H1 (cell line): ENCODE measurements around the gene VASH1. TPM values are rescaled to one million over a fixed set of nuclear protein-coding genes. Genes with fewer than 3 reads are reported as not detected.

ENCODE experiments used
- CTCF ChIA-PET: fragments of 300-600 bp; sonication (Branson Sonifier 250); formaldehyde crosslinking; loops from one replicate; lab custom pipeline; 2021; ENCODE audit not compliant: partially characterized antibody; lab: Charles Lee
- POLR2A ChIA-PET: fragments of 300-600 bp; sonication (Branson Sonifier 250); formaldehyde crosslinking; loops from one replicate; lab custom pipeline; 2021; ENCODE audit warnings: inconsistent platforms; ENCODE audit not compliant: partially characterized antibody; lab: Charles Lee
- DNase-seq, 2 experiments: peaks; one replicate each; pipeline versions ENCODE4 v3.0.0 to v3.0.0-alpha.2; 2010 to 2022; ENCODE audit warnings: low spot score in 2 of 2, low read depth in 1 of 2, mixed read lengths in 1 of 2
- FAIRE-seq: peaks from 2 replicates; lab custom pipeline; 2011; peaks lifted over from hg19 to GRCh38; lab: Jason Lieb, UNC
- H2AFZ ChIP-seq: 2 replicates; pipeline ENCODE4 v1.8.1; 2012; ENCODE audit warnings: low read length, inconsistent platforms
- H2AK5ac ChIP-seq: 2 replicates; pipeline ENCODE4 v1.6.1; 2013; ENCODE audit warnings: low read depth, low read length
- H2BK120ac ChIP-seq: replicated peaks from 2 replicates; pipeline ENCODE3; 2013; ENCODE audit warnings: low read depth, low read length, inconsistent platforms
- H2BK12ac ChIP-seq: 2 replicates; pipeline ENCODE4 v1.6.1; 2013; ENCODE audit warnings: low read depth, low read length
- H2BK15ac ChIP-seq: 2 replicates; pipeline ENCODE4 v1.6.1; 2013; ENCODE audit warnings: low read length
- H2BK20ac ChIP-seq: 2 replicates; pipeline ENCODE4 v1.6.1; 2013; ENCODE audit warnings: low read length
- H2BK5ac ChIP-seq: 2 replicates; pipeline ENCODE4 v1.6.1; 2013; ENCODE audit warnings: low read depth, low read length
- H3K14ac ChIP-seq: 2 replicates; pipeline ENCODE4 v1.6.1; 2013; ENCODE audit warnings: inconsistent platforms; ENCODE audit not compliant: insufficient read length
- H3K18ac ChIP-seq: 2 replicates; pipeline ENCODE4 v1.6.1; 2013; ENCODE audit warnings: low read length; ENCODE audit errors: extremely low read depth
- H3K23ac ChIP-seq: 2 replicates; pipeline ENCODE4 v1.6.1; 2013; ENCODE audit warnings: inconsistent platforms; ENCODE audit not compliant: insufficient read length
- H3K23me2 ChIP-seq: 2 replicates; pipeline ENCODE4 v1.6.1; 2013; ENCODE audit warnings: low read depth, low read length
- H3K27ac ChIP-seq: 2 replicates; pipeline ENCODE4 v1.6.1; 2011; ENCODE audit warnings: low read depth, low read length, inconsistent platforms
- H3K27me3 ChIP-seq, 4 experiments: replicated peaks in 1 of 4; 1 replicate in 1 of 4; 2 replicates in 3 of 4; pipeline versions ENCODE4 v1.6.1 to v1.8.1; 2011 to 2013; ENCODE audit warnings: low read length in 3 of 4, mild to moderate bottlenecking in 3 of 4, inconsistent platforms in 2 of 4, mixed read lengths in 2 of 4, moderate library complexity in 1 of 4; ENCODE audit not compliant: control insufficient read depth in 3 of 4, insufficient read depth in 3 of 4; ENCODE audit errors: extremely low read depth in 1 of 4
- H3K36me3 ChIP-seq, 4 experiments: 2 replicates each; pipeline versions ENCODE4 v1.6.1 to v1.8.1; 2011 to 2013; ENCODE audit warnings: mild to moderate bottlenecking in 4 of 4, low read length in 3 of 4, moderate library complexity in 2 of 4, control low read depth in 1 of 4, inconsistent platforms in 1 of 4; ENCODE audit not compliant: insufficient read depth in 4 of 4, control insufficient read depth in 2 of 4
- H3K4ac ChIP-seq: replicated peaks from 2 replicates; pipeline ENCODE3; 2013; ENCODE audit warnings: low read length, low read depth, mixed read lengths, inconsistent platforms; ENCODE audit not compliant: insufficient read length
- H3K4me1 ChIP-seq, 4 experiments: replicated peaks in 1 of 4; 1 replicate in 1 of 4; 2 replicates in 3 of 4; pipeline versions ENCODE4 v1.6.1 to v1.8.1; 2011 to 2013; ENCODE audit warnings: low read length in 3 of 4, inconsistent platforms in 2 of 4, mixed read lengths in 1 of 4; ENCODE audit not compliant: insufficient read depth in 4 of 4, control insufficient read depth in 3 of 4
- H3K4me2 ChIP-seq, 2 experiments: 2 replicates each; pipeline versions ENCODE4 v1.6.1 to v1.8.1; 2011 to 2013; ENCODE audit warnings: low read depth in 2 of 2, low read length in 2 of 2, control low read depth in 1 of 2, inconsistent platforms in 1 of 2, mild to moderate bottlenecking in 1 of 2; ENCODE audit not compliant: insufficient read depth in 1 of 2
- H3K4me3 ChIP-seq, 4 experiments: fragments of 200-600, 300-600 bp in 1 of 4; sonication (generic), shearing (Covaris generic), sonication (Bioruptor Twin) in 1 of 4; 2 replicates each; pipeline versions ENCODE4 v1.5.1 to v1.8.1; 2011 to 2016; ENCODE audit warnings: low read length in 4 of 4, low read depth in 3 of 4, control low read depth in 2 of 4, inconsistent platforms in 2 of 4, mild to moderate bottlenecking in 2 of 4, mixed read lengths in 1 of 4, moderate library complexity in 1 of 4; ENCODE audit not compliant: insufficient read depth in 2 of 4; ENCODE audit errors: extremely low read depth in 1 of 4
- H3K56ac ChIP-seq: replicated peaks from 2 replicates; pipeline ENCODE3; 2013; ENCODE audit warnings: low read depth, mild to moderate bottlenecking, mixed read lengths, low read length, inconsistent platforms; ENCODE audit not compliant: insufficient read length
- H3K79me1 ChIP-seq: 2 replicates; pipeline ENCODE4 v1.6.1; 2013; ENCODE audit warnings: low read depth, low read length, control low read depth
- H3K79me2 ChIP-seq, 2 experiments: 2 replicates each; pipeline versions ENCODE4 v1.6.1 to v1.8.1; 2012 to 2013; ENCODE audit warnings: low read length in 2 of 2, mild to moderate bottlenecking in 2 of 2, inconsistent platforms in 1 of 2; ENCODE audit not compliant: insufficient read depth in 2 of 2, control insufficient read depth in 1 of 2
- H3K9ac ChIP-seq, 4 experiments: replicated peaks in 1 of 4; 1 replicate in 1 of 4; 2 replicates in 3 of 4; pipeline versions ENCODE4 v1.6.1 to v1.8.1; 2011 to 2013; ENCODE audit warnings: low read depth in 3 of 4, low read length in 3 of 4, control low read depth in 2 of 4, mild to moderate bottlenecking in 2 of 4, moderate library complexity in 2 of 4, inconsistent platforms in 1 of 4; ENCODE audit errors: extremely low read depth in 1 of 4
- H3K9me3 ChIP-seq, 2 experiments: 2 replicates each; pipeline versions ENCODE4 v1.6.1 to v1.8.1; 2012 to 2013; ENCODE audit warnings: mild to moderate bottlenecking in 2 of 2, moderate library complexity in 2 of 2, control low read depth in 1 of 2, inconsistent platforms in 1 of 2, low read depth in 1 of 2, low read length in 1 of 2, mixed read lengths in 1 of 2; ENCODE audit not compliant: insufficient read depth in 2 of 2
- H4K20me1 ChIP-seq, 2 experiments: replicated peaks in 1 of 2; 2 replicates each; pipeline versions ENCODE3 to v1.8.1; 2011 to 2013; ENCODE audit warnings: inconsistent platforms in 2 of 2, low read length in 2 of 2, mild to moderate bottlenecking in 1 of 2; ENCODE audit not compliant: insufficient read depth in 2 of 2, control insufficient read depth in 1 of 2
- H4K5ac ChIP-seq: 2 replicates; pipeline ENCODE4 v1.6.1; 2013; ENCODE audit warnings: low read length, low read depth, mixed read lengths, inconsistent platforms; ENCODE audit not compliant: insufficient read length
- H4K8ac ChIP-seq: 2 replicates; pipeline ENCODE4 v1.8.0; 2013; ENCODE audit warnings: mild to moderate bottlenecking, moderate library complexity, low read length, inconsistent platforms; ENCODE audit not compliant: insufficient read depth; ENCODE audit errors: extremely low read depth
- H4K91ac ChIP-seq: replicated peaks from 2 replicates; pipeline ENCODE3; 2013; ENCODE audit warnings: low read length, mixed read lengths, inconsistent platforms; ENCODE audit not compliant: insufficient read length
- CREB1 ChIP-seq: IDR thresholded peaks from 2 replicates; pipeline ENCODE4 v1.6.1; 2012; ENCODE audit warnings: inconsistent platforms
- EP300 ChIP-seq, 2 experiments: IDR thresholded peaks; 1 replicate in 1 of 2; 2 replicates in 1 of 2; pipeline ENCODE4 v1.6.1; 2011 to 2012; ENCODE audit warnings: low read depth in 2 of 2, low read length in 2 of 2, mild to moderate bottlenecking in 2 of 2, borderline replicate concordance in 1 of 2, inconsistent platforms in 1 of 2, moderate library complexity in 1 of 2
- HDAC2 ChIP-seq, 2 experiments: fragments of 300-600 bp in 1 of 2; sonication (generic) in 1 of 2; IDR thresholded peaks; 2 replicates each; pipeline ENCODE4 v1.6.1; 2011 to 2012; ENCODE audit warnings: low read depth in 2 of 2, low read length in 2 of 2, mild to moderate bottlenecking in 2 of 2, moderate library complexity in 2 of 2, borderline replicate concordance in 1 of 2, inconsistent platforms in 1 of 2
- KDM5A ChIP-seq: fragments of 200-600 bp; IDR thresholded peaks from 2 replicates; pipeline ENCODE4 v1.7.1; 2012; ENCODE audit warnings: mild to moderate bottlenecking, low read length, inconsistent platforms, mixed read lengths
- RNF2 ChIP-seq: fragments of 200-900, 300-1000 bp; sonication (generic); IDR thresholded peaks from 2 replicates; pipeline ENCODE4 v1.7.1; 2016; ENCODE audit warnings: borderline replicate concordance, low read depth, mild to moderate bottlenecking, antibody characterized with exemption, low read length; ENCODE audit not compliant: poor library complexity, severe bottlenecking; ENCODE audit errors: missing control alignments
- TAF1 ChIP-seq: IDR thresholded peaks from 2 replicates; pipeline ENCODE4 v1.6.1; 2011; ENCODE audit warnings: mild to moderate bottlenecking, low read depth, low read length
- TEAD4 ChIP-seq: IDR thresholded peaks from 2 replicates; pipeline ENCODE4 v1.6.1; 2012; ENCODE audit warnings: low read depth, low read length, inconsistent platforms, mixed read lengths
- WGBS, 2 experiments: shearing (Covaris generic) in 1 of 2; methylation state at CpG; one replicate each; pipeline versions ENCODE4 v1.1.6 to v1.1.7; 2013 to 2015; ENCODE audit warnings: low lambda C conversion rate in 2 of 2, mixed read lengths in 2 of 2, inconsistent platforms in 1 of 2, low coverage in 1 of 2, missing lambda C conversion rate in 1 of 2; ENCODE audit not compliant: insufficient replicate concordance in 2 of 2, insufficient coverage in 1 of 2, insufficient read length in 1 of 2; ENCODE audit errors: extremely low coverage in 1 of 2, missing lambda C conversion rate in 1 of 2; 5-methylcytosine and 5-hydroxymethylcytosine counted together
- polyA plus RNA-seq, 7 experiments: library from polyadenylated mRNA; depleted of rRNA in 3 of 7; stranded (reverse) in 5 of 7; unstranded in 2 of 7; fragments of >200 nt in 5 of 7; fragments of 200-250 nt in 2 of 7; gene quantifications; 1 replicate in 5 of 7; 2 replicates in 1 of 7; 4 replicates in 1 of 7; pipeline versions ENCODE4 v1.2.1 to v1.2.3, GENCODE V29; 2011 to 2013; ENCODE audit warnings: missing spikeins in 2 of 7, mixed read lengths in 2 of 7
- total RNA-seq: library from RNA; stranded (reverse); fragmentation: NEBNext Ultra II Directional; extraction: Animal tissue kit (Norgen Biotek cat#: 25700); gene quantifications from 2 replicates; pipeline ENCODE4 v1.2.1, GENCODE V29; 2021

Gene VASH1
- total and polyA plus RNA-seq, 2 of the 8 experiments (the other 6 are each of a cell fraction or from before 2014, with no cell fraction given) = 3.1 to 6.4 TPM

DNA sequence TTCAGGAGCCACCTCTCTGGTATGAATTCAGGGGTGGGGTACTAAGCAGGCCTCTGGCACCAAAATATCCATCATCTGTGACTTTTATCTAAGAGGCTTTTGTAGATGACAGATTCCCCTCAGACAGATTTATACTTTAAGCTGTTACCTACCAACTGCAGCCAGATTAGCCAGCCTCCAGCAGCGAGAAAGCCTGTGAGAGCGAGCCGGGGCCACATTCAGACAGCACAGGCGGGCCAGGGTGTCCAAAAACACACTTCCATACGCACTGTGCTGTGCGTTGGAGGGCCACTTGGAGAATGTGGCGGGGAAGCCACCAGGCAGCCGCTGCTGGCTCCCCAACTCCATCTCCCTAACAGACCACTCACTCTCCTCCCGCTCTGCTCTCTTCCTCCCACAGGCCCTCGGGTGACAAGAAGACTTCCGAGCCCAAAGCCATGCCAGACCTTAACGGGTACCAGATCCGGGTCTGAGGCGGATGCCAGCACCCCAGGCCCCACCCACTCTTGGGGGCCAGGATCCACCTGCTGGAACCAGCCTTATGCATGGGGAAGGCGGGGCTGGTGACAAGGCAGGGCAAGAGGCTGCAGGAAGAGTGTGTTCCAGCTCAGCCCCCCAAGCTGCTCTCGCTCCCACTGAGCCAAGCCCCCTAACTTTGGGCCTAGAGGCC, 17.4 kb downstream of the VASH1 start:
- H3K27ac ChIP-seq = no peak overlapping the region
- no peak overlapping the region for H2BK20ac ChIP-seq
- TF ChIP-seq HDAC2 (IDR thresholded peaks at IDR 0.05; ENCODE audit: borderline replicate concordance in 1 of 2, low read depth in 2 of 2, low read length in 2 of 2) (no peak), RNF2 (no peak), EP300 (IDR thresholded peaks at IDR 0.05; ENCODE audit: borderline replicate concordance in 1 of 2, low read depth in 2 of 2, low read length in 2 of 2) (no peak), CREB1 (no peak), TEAD4 (no peak), KDM5A (no peak), TAF1 (no peak)
- no peak overlapping the region for H4K8ac ChIP-seq
- H3K18ac ChIP-seq = no peak overlapping the region
- no peak overlapping the region for H3K4me2 ChIP-seq
- no peak overlapping the region for H3K4me3 ChIP-seq
- WGBS, 2 experiments = 82% methylated on average over 14 of the region's 16 CpGs; no CpG with 5 or more reads in 1 of the 2 experiments
- no peak overlapping the region for H2BK120ac ChIP-seq
- no peak overlapping the region for H2AFZ ChIP-seq
- H3K79me2 ChIP-seq = no peaks in the 10 kb centered on the region
- H2AK5ac ChIP-seq = no peak overlapping the region
- no peak overlapping the region for H3K56ac ChIP-seq
- H3K27me3 ChIP-seq = no peaks in the 10 kb centered on the region; a peak in 1 of 7 replicates
- DNase-seq = no peak
- H3K23ac ChIP-seq = no peak overlapping the region
- H3K9me3 ChIP-seq = no peaks in the 10 kb centered on the region
- H3K9ac ChIP-seq = no peak overlapping the region
- H4K5ac ChIP-seq = no peak overlapping the region
- H2BK15ac ChIP-seq = no peak overlapping the region
- H3K4ac ChIP-seq = no peak overlapping the region
- H3K36me3 ChIP-seq = peaks cover 5 to 13% (median 6%) of the 10 kb centered on the region in 4 experiments; a peak in 2 of 8 replicates
- no peak overlapping the region for H2BK5ac ChIP-seq
- H3K23me2 ChIP-seq = no peaks in the 10 kb centered on the region
- no peak overlapping the region for H3K14ac ChIP-seq
- ChIA-PET CTCF (interaction anchor here (1.3 to 13.7 kb wide), 2 partner anchors 9 to 69 kb away, joined by 6 to 234 read pairs; no protein-coding TSS in a partner anchor), POLR2A (interaction anchor here (0.7 to 3.2 kb wide), 4 partner anchors 8 to 81 kb away, joined by 3 to 20 read pairs (median 3); no protein-coding TSS in a partner anchor)
- no peak overlapping the region for H4K91ac ChIP-seq
- no peak overlapping the region for H2BK12ac ChIP-seq
- H4K20me1 ChIP-seq = no peaks in the 10 kb centered on the region
- no peak for FAIRE-seq
- H3K79me1 ChIP-seq = no peaks in the 10 kb centered on the region
- H3K4me1 ChIP-seq = peaks cover 0 to 10% (median 3%) of the 10 kb centered on the region in 4 experiments; a peak in 2 of 7 replicates
